Neural progenitor cell (in vitro differentiated cells): Measurements from ENCODE around the gene CHMP6. TPM values are rescaled to one million over a fixed set of nuclear protein-coding genes. Genes with fewer than 3 reads are reported as not detected.
A peak's percentile ranks its signal among the peaks of the same experiment; 100 is the strongest.

Experiments used
- DNase-seq: peaks from one replicate; pipeline ENCODE4 v3.0.0-alpha.2; 2016; ENCODE audit warnings: low spot score
- H2AFZ ChIP-seq: fragments of 200-600 bp; sonication (generic); replicated peaks from 2 replicates; pipeline ENCODE4 v1.6.1; 2016; ENCODE audit warnings: antibody characterized with exemption
- H3F3A ChIP-seq: fragments of 200-600 bp; sonication (generic); 2 replicates; pipeline ENCODE4 v1.6.1; 2016; ENCODE audit warnings: antibody characterized with exemption, low read depth
- H3K27ac ChIP-seq: fragments of 200-600 bp; sonication (generic); 2 replicates; pipeline ENCODE4 v1.5.1; 2016; ENCODE audit warnings: mild to moderate bottlenecking
- H3K27me3 ChIP-seq: fragments of 200-600 bp; sonication (generic); 2 replicates; pipeline ENCODE4 v1.6.1; 2016; ENCODE audit warnings: mild to moderate bottlenecking, moderate library complexity
- H3K36me3 ChIP-seq: fragments of 200-600 bp; sonication (generic); 2 replicates; pipeline ENCODE4 v1.5.1; 2016
- H3K4me1 ChIP-seq: fragments of 200-600 bp; sonication (generic); 2 replicates; pipeline ENCODE4 v1.6.1; 2016; ENCODE audit warnings: mixed run types
- H3K4me2 ChIP-seq: fragments of 200-600 bp; sonication (generic); 2 replicates; pipeline ENCODE4 v1.6.1; 2016
- H3K4me3 ChIP-seq: fragments of 200-600 bp; sonication (generic); 2 replicates; pipeline ENCODE4 v1.5.1; 2016
- H3K79me2 ChIP-seq: fragments of 200-600 bp; sonication (generic); 2 replicates; pipeline ENCODE4 v1.6.1; 2016; ENCODE audit warnings: low read depth
- H3K9ac ChIP-seq: fragments of 200-600 bp; sonication (generic); 2 replicates; pipeline ENCODE4 v1.6.1; 2016
- H3K9me3 ChIP-seq: fragments of 200-600 bp; sonication (generic); 2 replicates; pipeline ENCODE4 v1.5.1; 2016; ENCODE audit warnings: low read depth
- H4K20me1 ChIP-seq: fragments of 200-600 bp; sonication (generic); 2 replicates; pipeline ENCODE4 v1.6.1; 2016; ENCODE audit warnings: low read depth
- H3K27ac Mint-ChIP-seq: 3 replicates; pipeline ENCODE4 v1.8.0; 2021; ENCODE audit warnings: mixed read lengths
- H3K27me3 Mint-ChIP-seq: 2 replicates; pipeline ENCODE4 v1.8.0; 2022; ENCODE audit warnings: low read depth, mild to moderate bottlenecking, inconsistent platforms, moderate library complexity, mixed read lengths; ENCODE audit not compliant: insufficient read depth
- H3K36me3 Mint-ChIP-seq: 3 replicates; pipeline ENCODE4 v1.8.0; 2021; ENCODE audit warnings: mixed read lengths
- H3K4me1 Mint-ChIP-seq: 3 replicates; pipeline ENCODE4 v1.8.0; 2021; ENCODE audit warnings: mixed read lengths
- H3K4me3 Mint-ChIP-seq: 3 replicates; pipeline ENCODE4 v1.8.0; 2021; ENCODE audit warnings: mild to moderate bottlenecking, moderate library complexity, mixed read lengths
- H3K9me3 Mint-ChIP-seq: 3 replicates; pipeline ENCODE4 v1.8.0; 2020; ENCODE audit warnings: mixed read lengths
- CTCF ChIP-seq: fragments of 200-600 bp; sonication (generic); IDR thresholded peaks from 2 replicates; pipeline ENCODE4 v1.5.1; 2017; ENCODE audit warnings: antibody characterized with exemption, mild to moderate bottlenecking
- EZH2 ChIP-seq: fragments of 200-600 bp; sonication (generic); IDR thresholded peaks from 2 replicates; pipeline ENCODE4 v1.6.1; 2017; ENCODE audit warnings: antibody characterized with exemption, mild to moderate bottlenecking, moderate library complexity
- EZH2phosphoT487 ChIP-seq: fragments of 200-600 bp; sonication (generic); IDR thresholded peaks from 2 replicates; pipeline ENCODE4 v1.6.1; 2017; ENCODE audit warnings: antibody characterized with exemption
- total RNA-seq: library from RNA; depleted of rRNA; stranded (reverse); fragments of >200 nt; gene quantifications from 2 replicates; pipeline ENCODE4 v1.2.3, GENCODE V29; 2015; ENCODE audit warnings: low replicate concordance

CHMP6 gene
- total RNA-seq, 1 donor from 2014 or later, result 11.5 TPM

GRCh38 chr17:81045590-81046095, 54.0 kb downstream of the CHMP6 start:
- Histone ChIP-seq H3K27me3 (no peaks in the 10 kb centered on the region), H4K20me1 (peaks cover 48% of the 10 kb centered on the region), H3K9ac (no peak overlapping the region), H3F3A (no peaks in the 10 kb centered on the region), H3K4me3 (no peak overlapping the region), H3K9me3 (no peaks in the 10 kb centered on the region), H3K27ac (no peak overlapping the region), H3K4me2 (no peak overlapping the region), H3K4me1 (peaks cover 21% of the 10 kb centered on the region), H3K36me3 (no peaks in the 10 kb centered on the region), H2AFZ (no peak overlapping the region), H3K79me2 (peaks cover 48% of the 10 kb centered on the region)
- DNase-seq, result no peak
- peaks cover 8% of the 10 kb centered on the region for H3K27me3 Mint-ChIP-seq
- H3K9me3 Mint-ChIP-seq, result no peaks in the 10 kb centered on the region
- H3K27ac Mint-ChIP-seq, result no peak overlapping the region
- TF ChIP-seq EZH2phosphoT487 (no peak), EZH2 (no peak), CTCF (no peak)
- peaks cover 48% of the 10 kb centered on the region for H3K4me1 Mint-ChIP-seq
- peaks cover 5% of the 10 kb centered on the region for H3K36me3 Mint-ChIP-seq
- no peak overlapping the region for H3K4me3 Mint-ChIP-seq

DNA sequence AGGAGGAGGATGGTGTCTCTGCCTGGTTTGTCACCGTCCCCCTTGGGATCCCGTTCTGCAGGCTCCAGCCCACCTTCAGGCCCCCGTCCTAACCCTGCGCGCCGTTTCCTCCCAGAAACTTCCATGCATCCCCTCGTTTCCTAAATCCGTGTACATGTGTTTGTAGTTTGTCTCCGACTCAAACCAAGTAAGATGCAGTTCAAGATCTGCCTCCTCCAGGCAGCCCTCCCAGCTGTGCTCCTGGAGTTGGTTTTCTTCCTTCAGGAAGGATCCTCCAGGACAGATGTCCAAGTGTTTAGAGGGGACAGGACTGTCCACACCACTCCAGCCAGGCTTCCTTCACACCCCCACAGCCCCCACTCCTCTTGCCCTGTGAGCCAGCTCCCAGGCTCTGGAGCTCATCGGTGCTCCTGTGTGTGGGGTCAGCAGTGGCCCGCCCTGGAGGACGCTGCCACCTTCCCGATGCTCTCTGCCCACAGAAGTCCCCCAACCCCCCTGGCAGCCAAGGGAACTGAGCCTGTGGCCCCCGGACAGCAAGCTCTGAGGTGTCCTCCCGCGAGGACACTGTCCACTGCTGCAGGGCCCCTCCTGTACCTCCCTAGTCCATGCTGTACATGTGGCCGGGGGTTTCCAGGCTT, 54.6 kb downstream of the CHMP6 start:
- H3K36me3 ChIP-seq, result no peaks in the 10 kb centered on the region
- H3K9me3 ChIP-seq, result no peaks in the 10 kb centered on the region
- Mint-ChIP-seq H3K36me3 (peaks cover 5% of the 10 kb centered on the region), H3K4me1 (peaks cover 50% of the 10 kb centered on the region), H3K9me3 (no peaks in the 10 kb centered on the region), H3K27ac (peak overlapping the region; percentile 51), H3K27me3 (peaks cover 7% of the 10 kb centered on the region), H3K4me3 (no peak overlapping the region)
- TF ChIP-seq CTCF (no peak), EZH2phosphoT487 (no peak), EZH2 (no peak)
- H3K4me3 ChIP-seq, result no peak overlapping the region
- H3F3A ChIP-seq, result no peaks in the 10 kb centered on the region
- peaks cover 44% of the 10 kb centered on the region for H4K20me1 ChIP-seq
- H3K79me2 ChIP-seq, result peaks cover 43% of the 10 kb centered on the region
- no peak for DNase-seq
- no peak overlapping the region for H2AFZ ChIP-seq
- H3K27me3 ChIP-seq, result no peaks in the 10 kb centered on the region
- H3K4me2 ChIP-seq, result no peak overlapping the region
- H3K9ac ChIP-seq, result no peak overlapping the region
- no peak overlapping the region for H3K27ac ChIP-seq
- peaks cover 20% of the 10 kb centered on the region for H3K4me1 ChIP-seq

GRCh38 chr17:81046770-81047359, 55.2 kb downstream of the CHMP6 start:
- Mint-ChIP-seq H3K36me3 (peaks cover 5% of the 10 kb centered on the region), H3K27ac (no peak overlapping the region), H3K27me3 (peaks cover 5% of the 10 kb centered on the region), H3K4me1 (peaks cover 50% of the 10 kb centered on the region), H3K4me3 (no peak overlapping the region), H3K9me3 (no peaks in the 10 kb centered on the region)
- Histone ChIP-seq H3K9me3 (no peaks in the 10 kb centered on the region), H3K79me2 (peaks cover 37% of the 10 kb centered on the region), H3F3A (no peaks in the 10 kb centered on the region), H2AFZ (no peak overlapping the region), H4K20me1 (peaks cover 41% of the 10 kb centered on the region), H3K27me3 (no peaks in the 10 kb centered on the region), H3K4me1 (peaks cover 21% of the 10 kb centered on the region), H3K36me3 (no peaks in the 10 kb centered on the region), H3K4me3 (no peak overlapping the region), H3K27ac (no peak overlapping the region), H3K9ac (no peak overlapping the region), H3K4me2 (no peak overlapping the region)
- no peak for DNase-seq
- TF ChIP-seq EZH2, result no peak
- TF ChIP-seq CTCF, result no peak
- no peak for TF ChIP-seq EZH2phosphoT487
